Neutrophil (primary cell): Measurements from ENCODE around the gene CLEC4D.

Experiments used
- H3K27ac ChIP-seq: fragments of 200-600 bp; sonication (generic); 2 replicates; pipeline ENCODE4 v1.5.1; 2016; ENCODE audit warnings: mild to moderate bottlenecking, moderate library complexity
- H3K27me3 ChIP-seq: fragments of 200-600 bp; sonication (generic); 2 replicates; pipeline ENCODE4 v1.6.0; 2016; ENCODE audit warnings: mild to moderate bottlenecking
- H3K36me3 ChIP-seq: fragments of 200-600 bp; sonication (generic); 2 replicates; pipeline ENCODE4 v1.5.1; 2017
- H3K4me1 ChIP-seq, 2 experiments: fragments of 200-600 bp in 1 of 2; sonication (generic) in 1 of 2; 1 replicate in 1 of 2; 2 replicates in 1 of 2; pipeline versions ENCODE4 v1.5.1 to v1.6.1; 2013 to 2016; ENCODE audit warnings: low read depth in 1 of 2, low read length in 1 of 2, mild to moderate bottlenecking in 1 of 2, moderate library complexity in 1 of 2; ENCODE audit not compliant: control insufficient read depth in 1 of 2, insufficient read depth in 1 of 2
- H3K4me3 ChIP-seq, 2 experiments: fragments of 200-600 bp in 1 of 2; sonication (generic) in 1 of 2; 1 replicate in 1 of 2; 2 replicates in 1 of 2; pipeline ENCODE4 v1.5.1; 2013 to 2016; ENCODE audit warnings: low read depth in 1 of 2, low read length in 1 of 2, mild to moderate bottlenecking in 1 of 2, moderate library complexity in 1 of 2
- H3K9me3 ChIP-seq: fragments of 200-600 bp; sonication (generic); 2 replicates; pipeline ENCODE4 v1.5.1; 2016
- CTCF ChIP-seq: fragments of 200-600 bp; sonication (generic); IDR thresholded peaks from 2 replicates; pipeline ENCODE4 v1.5.1; 2016; ENCODE audit warnings: antibody characterized with exemption

CLEC4D gene

GRCh38 chr12:8513256-8513655 is at the start of gene CLEC4D:
CLEC4D (plus strand) TSS chr12:8513503; CDS start chr12:8513733, 230 bp downstream.
- H3K4me3 ChIP-seq: peak within 1 kb of the TSS; percentile 65 to 70
- H3K27me3 ChIP-seq: no peaks in the 10 kb centered on the region
- peak within 1 kb of the TSS; percentile 92 for H3K27ac ChIP-seq
- no peak for TF ChIP-seq CTCF
- no peaks in the 10 kb centered on the region for H3K9me3 ChIP-seq
- peaks cover 69 to 75% of the 10 kb centered on the region in 2 experiments for H3K4me1 ChIP-seq
- peaks cover 6% of the 10 kb centered on the region for H3K36me3 ChIP-seq

- no peak for TF ChIP-seq CTCF
- no peaks in the 10 kb centered on the region for H3K36me3 ChIP-seq
- H3K4me3 ChIP-seq: peak overlapping the region in 1 of 2 experiments; percentile 8
Observed at GRCh38 chr12:8465301-8465996, 47.9 kb upstream of the CLEC4D start.

DNA sequence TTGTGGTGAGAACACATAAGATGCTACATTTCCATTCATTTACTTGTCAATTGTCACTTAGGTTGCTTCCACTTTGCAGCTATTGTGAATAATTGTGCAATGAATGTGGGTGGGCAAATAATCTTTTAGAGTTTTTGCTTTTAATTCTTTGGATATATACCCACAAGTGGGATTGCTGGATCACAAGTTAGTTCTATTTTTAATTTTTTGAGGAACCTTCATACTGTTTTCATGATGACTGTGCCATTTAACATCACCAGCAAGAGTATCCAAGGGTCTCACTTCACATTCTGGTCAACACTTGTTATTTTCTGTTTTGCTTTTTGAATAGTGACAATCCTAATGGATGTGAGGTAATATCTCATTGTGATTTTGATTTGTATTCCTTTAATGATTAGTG is 47.1 kb upstream of the CLEC4D start:
- Histone ChIP-seq H3K4me3 (peak overlapping the region; percentile 8 to 20), H3K36me3 (no peaks in the 10 kb centered on the region), H3K27ac (peak overlapping the region; percentile 84), H3K9me3 (no peaks in the 10 kb centered on the region), H3K4me1 (peaks cover 31 to 34% of the 10 kb centered on the region in 2 experiments), H3K27me3 (peaks cover 10% of the 10 kb centered on the region)
- no peak for TF ChIP-seq CTCF

More at GRCh38 chr12:8465301-8465996, 47.9 kb upstream of the CLEC4D start:
- peak overlapping the region; percentile 84 for H3K27ac ChIP-seq
- peaks cover 9% of the 10 kb centered on the region for H3K27me3 ChIP-seq
- peaks cover 31 to 34% of the 10 kb centered on the region in 2 experiments for H3K4me1 ChIP-seq
- H3K9me3 ChIP-seq: no peaks in the 10 kb centered on the region

DNA sequence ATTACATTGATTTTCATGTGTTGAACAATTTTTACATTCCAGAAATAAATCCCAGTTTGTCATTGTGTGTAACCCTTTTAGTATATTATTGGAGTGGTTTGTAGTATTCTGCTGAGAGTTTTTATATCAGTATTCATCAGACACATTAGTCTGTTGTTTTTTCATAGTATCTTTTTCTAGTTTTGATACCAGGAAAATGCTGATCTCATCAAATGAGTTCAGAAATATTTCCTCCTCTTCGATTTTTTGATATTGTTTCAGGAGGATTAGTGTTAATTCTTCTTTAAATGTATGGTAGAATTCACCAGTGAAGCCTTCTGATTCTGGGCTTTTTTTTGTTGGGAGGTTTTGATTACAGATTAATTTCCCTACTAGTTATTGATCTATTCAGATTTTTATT is 42.2 kb upstream of the CLEC4D start:
- Histone ChIP-seq H3K27me3 (peaks cover 12% of the 10 kb centered on the region), H3K27ac (no peak overlapping the region), H3K36me3 (no peaks in the 10 kb centered on the region), H3K4me3 (no peak overlapping the region), H3K4me1 (peaks cover 17 to 18% of the 10 kb centered on the region in 2 experiments), H3K9me3 (no peaks in the 10 kb centered on the region)
- TF ChIP-seq CTCF: no peak

DNA sequence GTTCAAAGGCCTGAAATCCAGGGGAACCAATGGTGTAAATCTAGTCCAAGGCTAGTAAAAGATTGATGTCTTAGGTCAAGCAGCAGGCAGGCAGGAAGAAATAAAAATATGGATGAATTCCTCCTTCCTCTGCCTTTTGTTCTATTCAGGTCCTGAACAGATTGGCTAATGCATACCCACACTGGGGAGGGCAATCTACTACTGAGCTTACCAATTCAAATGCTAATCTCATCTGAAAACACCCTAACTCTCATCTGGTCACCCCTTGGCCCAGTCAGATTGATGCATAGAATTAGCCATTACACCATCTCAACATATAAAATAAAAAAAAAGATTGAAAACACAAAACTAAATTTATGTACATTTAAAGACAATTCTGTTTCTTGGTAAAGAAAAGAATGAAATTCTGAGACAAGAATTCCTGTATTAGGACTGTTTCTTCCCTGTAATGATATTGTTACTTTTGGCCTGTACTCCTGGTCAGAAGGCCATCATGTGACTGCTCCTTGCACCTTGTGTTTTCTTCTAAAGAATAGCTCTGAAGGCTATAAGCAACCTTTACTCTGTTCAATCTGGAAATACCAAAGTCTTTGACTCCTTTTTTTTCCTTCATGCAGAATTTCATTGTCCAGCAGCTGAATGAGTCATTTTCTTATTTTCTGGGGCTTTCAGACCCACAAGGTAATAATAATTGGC is 37.6 kb upstream of the CLEC4D start:
- no peak overlapping the region for H3K27ac ChIP-seq
- peaks cover 23% of the 10 kb centered on the region for H3K27me3 ChIP-seq

More for the DNA sequence above, 37.6 kb upstream of the CLEC4D start:
- no peak overlapping the region for H3K4me3 ChIP-seq
- H3K36me3 ChIP-seq: no peaks in the 10 kb centered on the region
- H3K4me1 ChIP-seq: no peaks in the 10 kb centered on the region
- no peak for TF ChIP-seq CTCF
- H3K9me3 ChIP-seq: no peaks in the 10 kb centered on the region
